HG03097 (cell line): ENCODE measurements around the gene VSTM2L.

Experiments
- ATAC-seq: cut with Tn5 transposase; IDR thresholded peaks from one replicate; pipeline ENCODE4 v1.9.1; 2021; ENCODE audit not compliant: unreplicated experiment, low FRiP score

VSTM2L gene

DNA sequence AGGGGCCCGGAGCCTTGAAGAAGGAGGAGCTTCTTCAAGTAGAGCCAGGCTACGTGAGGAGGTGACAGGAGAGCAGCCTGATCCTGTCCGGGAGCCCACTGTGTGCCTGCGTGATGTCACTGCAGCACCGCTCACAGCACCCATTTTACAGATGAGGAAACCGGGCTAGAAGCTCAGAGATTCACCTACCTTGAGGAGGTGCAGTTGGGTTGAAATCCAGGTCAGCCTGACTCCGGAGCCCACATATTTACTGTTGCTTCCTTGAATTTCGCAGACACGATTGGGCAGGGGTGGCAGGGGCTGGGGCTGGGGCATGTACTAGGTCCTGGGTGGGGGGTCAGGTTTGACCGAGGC, 12.5 kb downstream of the VSTM2L start:
- ATAC-seq: no peak

DNA sequence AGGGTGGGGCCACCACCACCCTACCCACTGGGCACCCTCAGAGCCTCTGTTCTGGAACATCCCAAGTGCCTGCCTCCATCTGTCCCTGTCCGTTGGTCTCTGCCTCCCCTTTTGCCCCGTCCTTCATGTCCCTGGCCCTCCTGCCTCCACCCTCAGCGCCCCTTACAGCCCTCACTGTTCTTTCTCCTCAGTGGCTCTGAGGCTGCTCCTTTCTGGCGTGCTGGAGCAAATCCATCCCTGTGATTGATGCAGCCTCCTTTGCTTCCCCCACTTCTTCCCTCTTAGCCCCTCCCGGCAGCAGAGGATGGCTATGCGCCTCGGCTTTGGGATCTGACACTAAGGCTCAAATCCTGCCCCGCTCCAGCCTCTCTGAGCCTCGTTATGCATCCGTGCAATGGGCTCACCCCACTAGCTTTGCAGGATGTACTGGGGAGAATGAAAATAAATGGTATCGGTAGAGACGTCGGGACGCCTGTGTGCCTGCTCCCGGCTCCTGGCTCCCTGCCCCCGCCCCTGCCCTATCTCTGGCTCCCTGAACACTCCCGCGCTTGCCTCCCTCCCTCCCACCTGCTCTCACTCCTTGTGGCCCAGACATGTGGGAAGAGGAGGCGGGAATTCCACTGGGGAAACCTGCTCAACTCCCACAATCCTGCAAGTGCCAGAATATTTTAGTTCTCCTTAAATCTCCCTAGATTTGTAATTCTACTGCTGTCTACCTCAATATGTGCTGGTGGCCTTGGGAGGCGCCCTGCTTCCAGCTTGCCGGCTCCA, 13.1 kb downstream of the VSTM2L start:
- no peak for ATAC-seq

DNA sequence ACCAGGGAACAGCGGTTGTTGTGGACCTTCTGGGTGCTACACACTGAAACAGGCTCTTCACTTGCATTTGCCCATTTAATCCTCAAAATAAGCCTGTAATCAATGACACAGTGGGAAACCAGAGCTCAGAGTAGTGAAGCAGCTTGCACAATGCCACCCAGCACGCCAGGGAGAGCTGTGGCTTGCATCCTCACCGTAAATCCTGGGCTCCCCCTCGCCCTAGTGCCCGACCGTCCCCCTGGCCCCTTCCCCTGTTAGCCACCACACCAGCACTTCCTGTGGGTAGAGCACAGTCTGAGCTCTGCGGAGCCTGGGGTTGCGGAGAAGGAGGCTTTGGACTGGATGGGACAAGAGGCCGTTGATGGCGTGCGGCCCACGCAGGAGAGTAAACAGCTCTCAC, 14.5 kb downstream of the VSTM2L start:
- no peak for ATAC-seq

DNA sequence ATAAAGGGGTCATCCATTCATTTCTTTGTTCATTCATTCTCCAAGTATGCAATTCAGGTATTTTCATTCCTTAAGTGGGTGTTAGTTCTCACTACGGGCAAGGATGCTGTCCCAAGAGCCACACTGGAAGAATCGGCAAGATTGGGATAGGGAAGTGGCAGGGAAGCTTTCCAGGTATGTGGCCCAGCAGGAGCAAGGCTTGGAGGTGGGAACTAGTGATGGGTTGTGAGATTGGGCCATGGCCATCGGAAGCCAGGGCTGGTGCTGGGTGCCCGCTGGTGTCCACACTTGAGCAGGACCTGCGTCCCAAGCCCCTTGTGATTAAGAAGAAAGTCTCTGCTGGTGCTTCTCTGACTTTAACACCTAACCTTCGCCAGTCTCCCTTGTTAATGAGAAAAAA, 15.1 kb downstream of the VSTM2L start:
- ATAC-seq: no peak

DNA sequence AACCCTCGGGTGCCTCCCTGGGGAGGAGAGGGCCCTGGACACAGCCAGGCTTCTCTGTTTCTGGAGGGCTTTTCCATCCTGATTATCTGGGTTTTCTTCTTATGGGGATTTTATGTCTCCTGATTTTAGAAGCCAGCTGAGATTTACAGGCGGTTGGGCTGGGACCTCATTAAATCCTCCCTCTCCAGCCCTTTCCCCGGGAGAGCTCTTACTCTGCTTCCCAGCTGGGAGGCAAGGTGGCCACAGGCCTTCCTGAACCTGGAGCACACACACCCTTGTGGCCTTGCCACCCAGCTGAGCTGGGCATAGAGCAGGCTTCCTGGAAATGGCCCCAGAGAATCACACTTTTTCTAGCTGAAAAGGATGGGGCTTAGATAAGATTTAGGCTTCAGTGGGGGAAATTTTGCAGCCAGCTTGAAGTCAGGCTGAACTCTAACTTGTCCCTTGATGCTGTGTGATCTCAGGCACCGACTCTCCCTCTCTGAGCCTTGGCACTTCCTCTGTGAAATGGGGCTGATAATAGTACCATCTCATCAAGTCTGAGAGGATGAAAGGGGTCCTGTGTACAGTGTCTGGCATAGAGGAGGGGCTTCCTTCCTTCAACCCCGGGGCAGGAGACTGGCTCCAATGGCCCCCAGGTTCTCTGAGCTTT, 16.6 kb downstream of the VSTM2L start:
- ATAC-seq: no peak

DNA sequence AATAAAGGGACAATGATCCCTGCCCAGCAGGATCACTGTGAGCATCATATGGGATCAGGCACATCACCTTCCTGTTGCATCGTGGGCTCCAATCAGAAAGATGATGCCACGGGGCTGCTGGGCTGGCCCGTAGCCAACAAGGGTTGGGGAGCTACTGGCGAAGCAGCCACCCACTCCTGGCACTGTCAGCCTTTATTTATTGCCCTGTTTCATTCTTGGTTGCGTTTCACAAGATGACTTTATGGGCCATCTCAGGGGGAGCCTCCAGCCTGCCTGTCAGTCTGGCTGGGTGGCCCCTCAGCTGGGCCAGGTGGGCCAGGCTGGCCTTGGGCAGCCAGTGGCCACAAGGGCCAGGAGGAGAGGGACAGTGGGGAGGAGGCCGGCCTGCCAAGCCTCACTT, 17.3 kb downstream of the VSTM2L start:
- no peak for ATAC-seq

DNA sequence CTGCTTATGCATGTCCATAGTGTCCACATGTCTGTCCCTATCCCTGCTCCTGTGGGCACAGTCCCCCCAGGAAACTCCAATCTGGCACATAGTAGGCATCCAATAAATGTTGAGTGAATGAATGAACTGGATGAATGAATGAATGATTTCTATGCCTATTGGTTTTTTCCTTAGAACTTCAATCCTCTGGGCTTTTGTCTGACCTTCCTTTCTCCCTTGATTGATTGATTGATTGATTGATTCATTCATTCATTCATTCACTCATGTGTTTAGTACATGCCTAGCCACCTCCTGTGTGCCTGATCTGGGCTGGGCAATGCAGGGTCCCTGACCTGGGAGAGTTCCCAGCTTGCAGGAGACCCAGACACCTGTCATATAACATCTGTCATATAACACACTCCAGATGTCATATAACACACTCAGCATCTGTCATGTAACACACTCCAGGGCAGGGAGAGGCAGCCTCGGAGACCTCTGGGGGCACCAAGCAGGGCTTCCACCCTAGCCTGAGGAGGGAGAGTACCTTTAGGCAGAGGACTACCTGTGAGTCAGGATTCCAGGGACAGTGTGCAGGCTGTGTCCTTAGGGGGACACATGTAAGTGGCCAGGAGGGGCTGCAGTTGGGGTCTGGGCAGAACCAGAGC, 17.9 kb downstream of the VSTM2L start:
- no peak for ATAC-seq

DNA sequence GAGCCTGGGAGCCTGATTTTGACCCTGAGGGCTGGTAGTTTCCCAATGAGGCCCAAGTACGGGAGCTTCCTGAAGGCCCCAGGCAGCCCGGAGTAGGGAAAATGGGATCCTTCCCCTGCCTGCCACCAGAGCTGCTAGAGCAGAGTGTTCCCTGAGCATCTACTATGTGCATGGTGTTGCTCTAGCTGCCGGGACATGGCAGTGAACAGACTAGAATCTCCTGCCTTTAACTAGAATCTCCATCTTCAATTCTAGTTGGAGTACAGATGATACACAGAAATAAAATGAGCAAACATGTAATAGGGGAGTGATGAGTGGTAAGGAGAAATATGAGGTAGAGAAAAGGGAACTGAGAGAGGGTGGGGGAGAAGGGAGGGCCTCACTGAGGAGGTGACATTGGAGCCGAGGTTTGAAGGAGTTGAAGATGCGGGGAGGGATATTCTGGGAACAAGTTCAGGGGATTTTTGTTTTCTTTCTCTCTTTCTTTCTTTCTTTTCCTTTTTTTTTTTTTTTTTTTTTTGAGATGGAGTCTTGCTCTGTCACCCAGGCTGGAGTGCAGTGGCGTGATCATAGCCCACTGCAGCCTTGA, 18.5 kb downstream of the VSTM2L start:
- no peak for ATAC-seq

DNA sequence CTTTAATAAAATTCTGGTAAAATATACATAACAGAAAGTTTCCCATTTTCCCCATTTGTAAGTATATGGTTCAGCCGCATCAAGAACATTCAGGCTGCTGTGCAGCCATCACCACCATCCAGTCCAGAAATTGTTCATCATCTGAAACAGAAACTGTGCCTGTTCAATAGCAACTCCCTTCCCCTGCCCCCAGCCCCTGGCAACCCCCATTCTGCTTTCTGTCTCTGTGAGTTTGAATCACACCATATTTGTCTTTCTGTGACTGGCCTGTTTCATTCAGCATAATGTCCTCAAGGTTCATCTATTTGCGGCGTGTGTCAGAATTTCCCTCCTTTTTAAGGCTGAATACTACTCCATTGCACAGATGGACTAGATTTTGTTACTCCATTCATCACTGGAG, 19.1 kb downstream of the VSTM2L start:
- peak; percentile 46 for ATAC-seq

DNA sequence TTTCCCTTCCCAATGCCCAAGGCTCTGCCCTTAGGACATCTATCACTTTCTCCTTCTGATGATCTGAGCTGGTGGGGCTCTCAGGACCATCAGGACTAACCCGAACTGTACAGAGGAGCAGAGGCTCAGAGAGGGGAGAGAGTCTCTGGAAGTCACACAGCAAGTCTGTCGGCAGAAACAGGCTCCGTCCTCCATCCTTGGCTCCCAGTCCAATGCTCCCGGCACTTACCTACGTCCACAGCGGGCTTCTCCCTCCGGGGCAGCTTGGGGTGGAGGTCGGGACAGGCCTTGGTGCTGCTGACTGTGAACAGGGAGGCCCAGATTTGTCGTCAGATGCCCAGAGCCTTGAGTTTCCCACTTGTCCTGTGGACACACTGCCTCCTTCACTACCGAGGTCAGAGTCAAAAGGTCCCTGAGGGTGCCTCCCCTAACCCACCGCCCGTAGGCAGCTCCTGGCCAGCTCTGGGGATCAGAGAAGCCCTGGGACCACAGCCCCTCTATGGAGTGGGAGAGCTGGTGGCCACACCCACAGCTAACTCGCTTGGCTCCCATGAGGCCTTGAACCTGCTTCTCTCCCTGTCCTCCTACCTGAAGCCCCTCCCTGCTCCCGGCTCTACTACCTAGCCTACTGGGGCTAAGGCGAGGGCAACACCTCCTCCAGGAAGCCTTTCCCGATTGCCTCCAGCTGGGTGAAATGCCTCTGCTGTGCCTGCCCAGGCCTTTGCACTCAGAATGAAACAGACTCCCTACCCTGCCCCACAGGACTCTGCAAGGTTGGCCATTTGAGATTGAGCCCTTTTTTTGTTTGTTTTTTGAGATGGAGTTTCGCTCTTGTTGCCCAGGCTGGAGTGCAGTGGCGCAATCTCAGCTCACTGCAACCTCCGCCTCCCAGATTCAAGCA, 22.6 kb downstream of the VSTM2L start:
- ATAC-seq: no peak

DNA sequence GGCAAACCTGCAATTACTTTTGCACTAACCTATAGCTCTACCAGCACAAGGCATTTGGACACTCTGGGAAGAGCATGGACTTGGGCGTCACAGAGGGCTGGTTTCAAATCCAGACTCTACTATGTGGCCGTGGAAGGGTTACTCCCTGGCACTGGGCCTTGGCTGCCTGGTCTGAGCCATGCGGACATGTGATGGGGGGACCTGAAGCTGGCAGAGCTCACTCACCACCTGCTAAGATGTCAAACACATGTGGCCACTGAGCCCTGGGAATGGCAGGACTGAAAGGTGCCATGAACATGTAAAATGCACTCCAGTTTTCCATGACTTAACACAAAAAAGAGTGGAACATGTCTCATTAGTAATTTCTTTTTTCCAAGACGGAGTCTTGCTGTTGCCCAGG, 23.7 kb downstream of the VSTM2L start:
- ATAC-seq: no peak

DNA sequence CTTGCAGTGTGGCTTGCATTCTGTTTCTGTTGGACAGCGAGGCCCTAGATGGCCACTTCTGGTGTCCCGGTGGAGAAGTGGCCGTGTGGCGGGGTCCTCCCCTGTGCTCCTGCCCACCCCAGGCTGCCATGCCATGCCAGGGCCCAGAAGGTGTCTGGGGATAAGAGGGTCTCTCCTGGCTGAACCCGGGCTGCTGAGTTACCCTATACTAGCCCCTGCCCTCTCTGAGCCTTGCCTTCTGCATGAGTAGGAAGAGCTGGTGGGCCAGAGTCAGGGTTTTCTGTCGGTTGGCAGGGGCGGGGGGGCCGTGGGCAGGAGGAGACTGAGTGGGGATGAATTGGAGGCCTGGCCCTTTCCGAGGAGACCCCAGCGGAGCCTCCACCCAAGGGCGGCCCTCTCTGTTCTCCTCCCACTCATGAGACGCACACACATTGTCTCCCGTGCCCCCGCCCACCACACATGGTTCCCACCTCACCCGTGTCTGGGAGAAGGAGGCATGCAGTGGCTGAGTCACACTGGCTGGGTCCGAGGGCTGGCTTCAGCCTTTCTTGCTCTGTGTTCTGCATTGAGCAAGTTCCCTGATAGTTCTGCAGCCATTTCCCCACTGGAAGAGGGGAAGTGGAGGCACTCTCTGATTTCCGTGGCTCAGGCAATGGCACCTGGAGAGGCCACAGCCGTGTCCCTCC, 24.6 kb downstream of the VSTM2L start:
- no peak for ATAC-seq

DNA sequence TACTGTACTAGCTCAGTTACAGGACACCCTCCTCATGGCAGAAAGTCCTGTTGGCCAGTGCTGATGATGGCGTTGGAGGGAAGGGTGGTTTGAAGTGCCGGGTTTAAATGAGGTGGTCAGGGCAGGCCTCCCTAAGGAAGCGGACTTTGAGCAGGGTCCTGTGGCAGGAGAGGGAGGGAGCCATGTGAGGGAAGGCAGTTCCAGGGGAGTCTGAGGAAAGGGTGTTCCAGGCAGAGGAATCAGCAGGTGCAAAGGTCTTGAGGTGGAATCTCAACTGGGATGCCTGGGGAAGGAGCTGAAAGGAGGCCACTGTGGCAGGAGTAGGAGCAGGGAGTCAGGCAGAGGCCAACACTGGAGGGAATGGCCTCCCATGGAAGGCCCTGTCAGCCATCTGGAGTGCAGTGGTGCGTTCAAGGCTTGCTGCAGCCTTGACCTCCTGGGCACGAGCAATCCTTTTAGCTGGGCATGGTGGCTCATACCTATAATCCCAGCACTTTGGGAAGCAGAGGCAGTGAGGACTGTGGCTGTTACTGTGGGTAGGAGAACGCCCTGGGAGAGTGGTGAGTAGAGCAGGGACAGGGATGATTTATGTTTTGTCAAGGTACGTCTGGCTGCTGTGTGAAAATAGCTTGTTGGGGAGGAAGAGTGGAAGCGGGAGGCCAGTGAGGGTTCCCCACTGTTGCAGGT, 26.2 kb downstream of the VSTM2L start:
- no peak for ATAC-seq

DNA sequence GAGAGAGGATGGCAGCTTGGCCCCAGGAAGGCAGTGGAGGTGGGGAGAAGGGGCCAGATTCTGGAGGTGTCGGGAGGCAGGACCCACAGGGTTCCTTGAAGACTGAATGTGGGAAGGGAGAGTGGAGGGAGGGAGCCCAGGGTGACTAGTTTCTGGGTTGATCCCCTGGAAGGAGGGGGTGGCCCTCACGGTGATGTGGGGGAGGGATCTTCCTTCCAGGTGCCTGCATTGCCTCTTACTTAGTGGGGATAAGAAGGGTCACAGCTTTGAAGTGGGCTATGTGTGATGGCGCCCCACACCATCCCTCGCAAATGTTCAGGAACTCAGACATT, 26.7 kb downstream of the VSTM2L start:
- ATAC-seq: no peak

DNA sequence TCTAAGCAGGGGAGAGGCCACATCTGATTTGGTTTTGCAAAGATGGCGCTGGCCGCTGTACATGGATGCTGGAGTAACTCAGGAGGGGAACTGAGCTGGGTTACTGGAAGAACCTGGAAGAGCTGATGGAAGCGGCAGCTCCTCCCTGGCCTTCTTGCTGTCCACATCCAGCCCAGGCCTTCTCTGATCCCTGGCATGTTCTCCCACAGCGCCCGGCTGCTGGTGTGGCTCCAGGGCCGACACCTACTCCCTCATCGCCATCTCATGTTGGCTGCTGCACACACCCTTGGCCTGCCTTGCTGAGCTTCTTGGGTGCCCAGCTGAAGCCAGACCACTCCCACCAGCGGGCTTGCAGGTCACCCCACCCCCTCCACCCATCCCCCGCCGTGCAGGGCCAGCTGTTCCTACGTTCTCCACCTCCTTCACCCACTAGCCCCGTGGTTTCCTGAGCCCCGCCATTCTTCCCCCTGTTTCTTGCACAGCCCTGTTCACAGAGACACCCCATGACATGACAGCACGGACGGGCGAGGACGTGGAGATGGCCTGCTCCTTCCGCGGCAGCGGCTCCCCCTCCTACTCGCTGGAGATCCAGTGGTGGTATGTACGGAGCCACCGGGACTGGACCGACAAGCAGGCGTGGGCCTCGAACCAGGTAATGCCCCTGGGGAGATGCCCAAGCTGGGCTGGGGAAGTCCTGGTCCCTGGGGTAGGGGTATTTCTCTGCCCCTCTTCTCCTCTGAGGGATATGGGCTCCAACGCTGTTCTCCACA, 28.4 kb downstream of the VSTM2L start:
- ATAC-seq: no peak

DNA sequence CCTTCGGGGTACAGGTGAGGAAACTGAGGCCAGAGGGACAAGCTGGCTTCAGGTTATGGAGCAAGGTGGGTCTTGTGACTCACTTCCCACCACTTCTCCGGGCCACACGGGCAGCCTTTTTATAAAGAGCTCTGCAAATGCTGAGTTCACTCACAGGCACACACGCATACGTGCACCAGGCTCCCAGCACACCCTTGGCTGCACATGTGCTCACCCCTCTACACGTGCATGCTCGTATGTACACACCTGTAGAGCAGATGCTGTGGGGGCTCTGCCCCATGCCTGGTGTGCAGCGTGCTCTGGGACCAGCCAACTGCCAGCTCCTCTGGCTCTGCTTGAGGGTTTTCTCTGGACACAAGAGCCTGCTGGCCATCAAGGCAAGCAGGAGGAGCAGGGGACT, 29.1 kb downstream of the VSTM2L start:
- ATAC-seq: no peak

DNA sequence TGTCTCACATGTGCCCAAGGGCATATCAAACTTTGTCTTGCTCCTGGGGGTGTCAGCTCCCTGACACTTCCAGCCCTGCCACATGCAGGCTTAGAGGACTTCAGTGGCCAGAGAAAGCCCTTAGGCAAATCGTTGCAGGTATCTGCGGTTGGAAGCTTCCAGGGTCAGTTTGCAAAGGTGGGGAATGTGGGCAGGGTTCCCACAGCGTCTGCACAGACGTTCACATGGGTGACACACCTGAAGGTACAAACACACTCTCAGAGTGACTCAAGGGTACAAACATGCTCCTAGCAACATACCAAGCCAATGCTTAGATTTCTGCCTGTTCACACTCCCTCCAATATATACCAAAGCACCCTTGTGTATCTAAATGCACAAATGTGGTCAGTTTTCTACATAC, 30.0 kb downstream of the VSTM2L start:
- ATAC-seq: no peak

DNA sequence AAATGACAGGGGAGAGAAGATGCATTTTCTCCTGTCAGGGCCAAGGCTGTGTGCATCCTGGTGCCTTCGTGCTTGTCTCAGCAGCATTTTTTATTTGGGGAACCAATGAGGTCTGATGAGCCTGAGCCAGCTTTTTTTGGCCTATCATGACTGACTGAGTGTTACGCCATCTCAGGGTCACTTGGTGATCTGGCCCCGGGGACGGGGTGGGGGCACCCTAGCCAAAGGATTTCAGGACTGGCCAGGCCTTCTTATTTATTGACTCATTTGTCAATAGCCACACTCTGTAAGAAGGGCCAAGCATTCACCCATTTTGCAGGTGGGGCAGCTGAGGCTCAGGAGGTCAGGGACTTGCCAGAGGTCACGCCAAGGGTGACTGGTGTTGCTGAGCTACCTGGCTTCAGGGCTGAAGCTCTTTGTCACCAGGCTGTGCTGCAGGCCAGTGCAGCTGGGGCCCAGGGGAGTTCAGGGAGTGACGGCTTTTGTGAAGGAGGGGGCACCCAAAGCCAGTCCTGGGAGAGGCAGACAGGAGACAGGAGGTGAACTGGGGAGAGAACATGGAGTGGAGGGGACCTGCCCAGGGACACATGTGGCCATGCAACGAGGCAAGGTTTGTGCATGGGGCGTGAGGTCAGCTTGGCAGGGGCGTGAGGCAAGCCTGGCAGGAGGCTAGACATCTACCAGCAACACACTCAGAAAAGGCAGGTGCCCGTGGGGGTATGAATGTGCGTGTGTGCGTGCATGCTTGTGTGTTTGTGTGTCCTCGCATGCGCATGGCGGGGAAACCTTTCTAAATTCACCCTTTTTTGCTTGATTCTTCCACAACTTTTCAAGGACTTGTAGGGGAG, 31.1 kb downstream of the VSTM2L start:
- ATAC-seq: no peak
